ENCODE data around the gene SLC38A10.

DNA sequence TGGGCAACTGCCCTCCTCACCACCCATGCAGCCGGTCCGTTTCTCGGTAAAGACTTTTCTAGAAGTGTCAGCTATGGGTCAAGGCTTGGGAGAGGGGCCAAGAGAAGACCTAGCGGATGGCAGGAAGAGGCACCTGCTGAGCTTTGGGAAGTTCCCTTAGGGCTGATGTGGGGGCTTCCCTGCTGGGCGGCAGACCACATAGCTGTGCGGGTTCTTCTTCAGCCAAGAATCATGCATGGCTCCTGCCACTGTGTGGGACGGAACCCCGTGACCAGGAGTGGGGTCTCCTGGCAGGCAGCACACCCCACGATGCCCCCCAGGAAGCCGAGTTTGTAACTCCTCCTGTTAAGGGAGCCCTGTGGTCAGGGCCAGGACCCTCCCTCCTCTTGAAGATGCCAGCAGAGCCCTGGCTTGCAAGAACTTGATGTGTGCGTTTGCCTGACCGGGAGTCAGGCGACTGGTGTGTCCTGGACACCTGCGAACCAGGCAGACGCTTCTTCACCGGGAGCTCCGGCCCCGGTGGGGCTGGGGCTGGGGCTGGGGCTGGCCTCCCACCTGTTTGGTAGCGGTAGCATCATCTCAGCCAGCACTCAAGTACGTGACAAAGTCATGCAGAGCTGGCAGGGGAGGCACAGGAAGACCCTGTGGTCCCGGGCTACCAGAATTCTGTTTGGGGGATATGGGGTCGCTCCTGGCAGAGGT, 17.7 kb upstream of the SLC38A10 start:
- TF ChIP-seq, protein P1, sequence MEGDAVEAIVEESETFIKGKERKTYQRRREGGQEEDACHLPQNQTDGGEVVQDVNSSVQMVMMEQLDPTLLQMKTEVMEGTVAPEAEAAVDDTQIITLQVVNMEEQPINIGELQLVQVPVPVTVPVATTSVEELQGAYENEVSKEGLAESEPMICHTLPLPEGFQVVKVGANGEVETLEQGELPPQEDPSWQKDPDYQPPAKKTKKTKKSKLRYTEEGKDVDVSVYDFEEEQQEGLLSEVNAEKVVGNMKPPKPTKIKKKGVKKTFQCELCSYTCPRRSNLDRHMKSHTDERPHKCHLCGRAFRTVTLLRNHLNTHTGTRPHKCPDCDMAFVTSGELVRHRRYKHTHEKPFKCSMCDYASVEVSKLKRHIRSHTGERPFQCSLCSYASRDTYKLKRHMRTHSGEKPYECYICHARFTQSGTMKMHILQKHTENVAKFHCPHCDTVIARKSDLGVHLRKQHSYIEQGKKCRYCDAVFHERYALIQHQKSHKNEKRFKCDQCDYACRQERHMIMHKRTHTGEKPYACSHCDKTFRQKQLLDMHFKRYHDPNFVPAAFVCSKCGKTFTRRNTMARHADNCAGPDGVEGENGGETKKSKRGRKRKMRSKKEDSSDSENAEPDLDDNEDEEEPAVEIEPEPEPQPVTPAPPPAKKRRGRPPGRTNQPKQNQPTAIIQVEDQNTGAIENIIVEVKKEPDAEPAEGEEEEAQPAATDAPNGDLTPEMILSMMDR (IDR thresholded peaks at IDR 0.05 in 4 of 5, conservative IDR thresholded peaks at IDR 0.05 in 1 of 5): no peak
- no peak for TF ChIP-seq POLR2A (IDR thresholded peaks at IDR 0.05)
